Lower leg skin (tissue), 4 donors: ENCODE data around the gene TRPM2. TPM values are rescaled to one million over a fixed set of nuclear protein-coding genes. Genes with fewer than 3 reads are reported as not detected.

Source experiments
- DNase-seq, 2 donors: peaks; one replicate each; pipeline ENCODE4 v3.0.0-alpha.2; 2019; ENCODE audit warnings: low spot score in 2 of 2
- H3K4me3 ChIP-seq: fragments of 200-600 bp; sonication (generic); 2 replicates; pipeline ENCODE4 v1.5.1; 2017; ENCODE audit warnings: mild to moderate bottlenecking, low read depth; ENCODE audit not compliant: poor library complexity, severe bottlenecking
- POLR2A ChIP-seq, 2 donors: fragments of 450-650 bp; IDR thresholded peaks; one replicate each; pipeline ENCODE4 v1.6.1; 2016 to 2017; ENCODE audit warnings: antibody characterized with exemption in 2 of 2, mild to moderate bottlenecking in 1 of 2, moderate library complexity in 1 of 2
- WGBS, 2 donors: methylation state at CpG; one replicate each; pipeline ENCODE4 v1.1.5; 2018; 5-methylcytosine and 5-hydroxymethylcytosine counted together
- intact Hi-C: fragments of 100-400 bp; cut with DNase I; formaldehyde crosslinking; loops from one replicate; pipeline ENCODE4 v1.15.0; 2023; ENCODE audit warnings: low total_unique reads
- total RNA-seq, 4 donors: library from RNA; depleted of rRNA; stranded (reverse); fragments of >200 nt; gene quantifications; one replicate each; pipeline ENCODE4 v1.1.0, GENCODE V29; 2016
- TF ChIP-seq, protein P1 (sequence below), 3 donors: fragments of 450-650 bp; IDR thresholded peaks; one replicate each; pipeline ENCODE4 v1.5.1; 2016; ENCODE audit warnings: antibody characterized with exemption in 3 of 3, mild to moderate bottlenecking in 3 of 3, moderate library complexity in 2 of 3

The TRPM2 gene
- total RNA-seq, 4 donors from 2014 or later: 1.9 to 9.4 (median 2.2) TPM

DNA sequence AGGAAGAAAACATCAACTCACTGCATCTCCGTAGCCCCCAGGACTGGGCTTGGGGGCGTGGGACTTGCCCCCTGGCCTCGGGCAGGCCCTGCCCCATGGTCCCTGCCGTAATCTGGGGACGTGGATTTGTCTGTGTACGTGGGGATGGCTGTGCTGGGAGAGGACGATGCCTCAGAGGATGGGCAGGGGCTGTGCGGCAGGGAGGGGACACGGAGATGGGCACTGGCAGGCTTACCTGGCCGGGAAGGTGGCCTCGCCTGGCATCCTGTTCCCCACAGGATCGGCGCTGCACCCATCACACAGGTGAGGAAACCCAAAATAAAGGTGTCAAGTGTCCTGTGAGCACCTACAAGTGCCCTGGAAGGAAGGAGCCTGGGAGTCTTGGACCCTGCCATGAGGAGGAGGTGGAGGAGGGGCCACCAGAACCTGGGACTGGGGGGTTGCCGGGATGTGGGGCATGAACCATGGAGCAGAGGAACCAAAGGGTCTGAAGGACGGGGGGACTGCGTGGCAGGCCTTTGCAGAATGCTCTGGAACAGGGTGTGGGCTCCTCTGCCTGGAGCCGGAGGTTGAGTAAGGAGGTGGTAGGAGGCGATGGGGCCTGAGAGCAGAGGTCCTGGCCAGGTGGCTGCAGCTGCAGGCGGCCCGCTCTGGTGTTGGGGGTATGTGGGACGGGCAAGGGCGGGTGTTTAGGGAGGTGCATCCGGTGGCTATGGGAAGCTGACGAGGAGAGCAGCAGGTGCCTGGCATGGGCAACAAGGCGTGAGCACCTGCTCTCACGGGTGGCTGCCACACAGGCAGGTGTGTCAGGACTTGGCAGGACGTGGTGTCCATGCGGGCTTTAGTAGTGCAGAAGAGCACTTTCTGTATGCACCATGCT is 74.1 kb downstream of the TRPM2 start:
- H3K4me3 ChIP-seq: no peak overlapping the region
- TF ChIP-seq, protein P1, sequence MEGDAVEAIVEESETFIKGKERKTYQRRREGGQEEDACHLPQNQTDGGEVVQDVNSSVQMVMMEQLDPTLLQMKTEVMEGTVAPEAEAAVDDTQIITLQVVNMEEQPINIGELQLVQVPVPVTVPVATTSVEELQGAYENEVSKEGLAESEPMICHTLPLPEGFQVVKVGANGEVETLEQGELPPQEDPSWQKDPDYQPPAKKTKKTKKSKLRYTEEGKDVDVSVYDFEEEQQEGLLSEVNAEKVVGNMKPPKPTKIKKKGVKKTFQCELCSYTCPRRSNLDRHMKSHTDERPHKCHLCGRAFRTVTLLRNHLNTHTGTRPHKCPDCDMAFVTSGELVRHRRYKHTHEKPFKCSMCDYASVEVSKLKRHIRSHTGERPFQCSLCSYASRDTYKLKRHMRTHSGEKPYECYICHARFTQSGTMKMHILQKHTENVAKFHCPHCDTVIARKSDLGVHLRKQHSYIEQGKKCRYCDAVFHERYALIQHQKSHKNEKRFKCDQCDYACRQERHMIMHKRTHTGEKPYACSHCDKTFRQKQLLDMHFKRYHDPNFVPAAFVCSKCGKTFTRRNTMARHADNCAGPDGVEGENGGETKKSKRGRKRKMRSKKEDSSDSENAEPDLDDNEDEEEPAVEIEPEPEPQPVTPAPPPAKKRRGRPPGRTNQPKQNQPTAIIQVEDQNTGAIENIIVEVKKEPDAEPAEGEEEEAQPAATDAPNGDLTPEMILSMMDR (IDR thresholded peaks at IDR 0.05): no peak
- TF ChIP-seq POLR2A (IDR thresholded peaks at IDR 0.05): no peak
- DNase-seq: peak in 1 of 2 donors; percentile 75
- intact Hi-C loops: no loop called here
- WGBS, 2 donors: 85 to 87% methylated on average over 28 of the region's 28 CpGs

DNA sequence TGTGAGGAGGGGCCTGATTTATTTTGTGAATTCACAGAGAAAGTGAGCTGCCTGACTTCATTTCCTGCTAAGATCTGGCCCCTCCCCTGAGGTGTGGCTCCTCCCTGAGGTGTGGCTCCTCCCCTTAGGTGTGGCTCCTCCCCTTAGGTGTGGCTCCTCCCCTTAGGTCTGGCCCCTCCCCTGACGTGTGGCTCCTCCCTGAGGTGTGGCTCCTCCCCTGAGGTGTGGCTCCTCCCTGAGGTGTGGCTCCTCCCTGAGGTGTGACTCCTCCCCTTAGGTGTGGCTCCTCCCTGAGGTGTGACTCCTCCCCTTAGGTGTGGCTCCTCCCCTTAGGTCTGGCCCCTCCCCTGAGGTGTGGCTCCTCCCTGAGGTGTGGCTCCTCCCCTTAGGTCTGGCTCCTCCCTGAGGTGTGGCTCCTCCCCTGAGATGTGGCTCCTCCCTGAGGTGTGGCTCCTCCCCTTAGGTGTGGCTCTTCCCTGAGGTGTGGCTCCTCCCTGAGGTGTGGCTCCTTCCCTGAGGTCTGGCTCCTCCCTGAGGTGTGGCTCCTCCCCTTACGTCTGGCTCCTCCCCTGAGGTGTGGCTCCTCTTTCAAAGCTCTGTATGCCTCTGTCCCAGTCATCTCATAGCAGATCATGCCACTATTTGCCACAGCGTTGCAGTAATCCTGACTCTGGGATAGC is 75.0 kb downstream of the TRPM2 start:
- peak in 1 of 2 donors; percentile 43 for DNase-seq
- no peak for TF ChIP-seq POLR2A (IDR thresholded peaks at IDR 0.05)
- TF ChIP-seq, protein P1 (IDR thresholded peaks at IDR 0.05): no peak
- no peak overlapping the region for H3K4me3 ChIP-seq
- WGBS, 2 donors: 42 to 49% methylated on average over 3 of the region's 3 CpGs
- intact Hi-C loops: no loop called here

DNA sequence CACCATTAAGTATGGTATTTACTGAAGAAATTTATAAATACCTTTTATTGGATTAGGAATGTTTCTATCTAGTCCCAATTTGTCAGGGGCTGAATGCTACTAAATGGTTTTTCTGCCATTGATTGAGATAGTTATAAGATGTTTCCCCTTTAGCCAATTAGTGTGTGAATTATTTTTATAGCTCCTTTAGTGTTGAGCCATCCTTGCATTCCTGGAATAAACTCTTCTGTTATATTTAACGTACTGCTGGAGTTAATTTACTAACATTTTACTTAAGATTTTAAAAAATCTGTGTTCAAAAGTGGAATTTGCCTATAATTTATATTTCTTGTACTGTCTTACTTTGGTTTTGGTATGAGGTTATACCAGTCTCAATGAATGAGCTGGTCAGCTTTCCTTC is 76.5 kb downstream of the TRPM2 start:
- TF ChIP-seq, protein P1 (IDR thresholded peaks at IDR 0.05): no peak
- TF ChIP-seq POLR2A (IDR thresholded peaks at IDR 0.05): no peak
- intact Hi-C loops: no loop called here
- 70 to 78% methylated on average over 1 of the region's 1 CpG for WGBS, 2 donors
- no peak overlapping the region for H3K4me3 ChIP-seq
- DNase-seq: no peak

DNA sequence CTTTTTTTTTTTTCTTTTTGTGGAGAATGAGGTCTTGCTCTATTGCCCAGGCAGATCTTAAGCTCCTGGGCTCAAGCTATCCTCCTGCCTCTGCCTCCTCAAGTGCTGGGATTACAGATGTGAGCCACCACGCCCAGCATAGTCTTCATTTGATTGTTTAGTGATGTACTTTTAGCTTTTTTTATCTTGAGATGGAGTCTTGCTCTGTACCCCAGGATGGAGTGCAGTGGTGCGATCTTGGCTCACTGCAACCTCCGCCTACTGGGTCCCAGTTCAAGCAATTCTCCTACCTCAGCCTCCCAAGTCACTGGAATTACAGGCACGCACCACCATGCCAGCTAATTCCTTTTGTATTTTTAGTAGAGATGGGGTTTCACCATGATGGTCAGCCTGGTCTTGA is 77.9 kb downstream of the TRPM2 start:
- H3K4me3 ChIP-seq: no peak overlapping the region
- intact Hi-C loops: no loop called here
- TF ChIP-seq POLR2A (IDR thresholded peaks at IDR 0.05): no peak
- TF ChIP-seq, protein P1 (IDR thresholded peaks at IDR 0.05): no peak
- WGBS, 2 donors: 89 to 93% methylated on average over 4 of the region's 4 CpGs
- DNase-seq: peak in 1 of 2 donors; percentile 68

DNA sequence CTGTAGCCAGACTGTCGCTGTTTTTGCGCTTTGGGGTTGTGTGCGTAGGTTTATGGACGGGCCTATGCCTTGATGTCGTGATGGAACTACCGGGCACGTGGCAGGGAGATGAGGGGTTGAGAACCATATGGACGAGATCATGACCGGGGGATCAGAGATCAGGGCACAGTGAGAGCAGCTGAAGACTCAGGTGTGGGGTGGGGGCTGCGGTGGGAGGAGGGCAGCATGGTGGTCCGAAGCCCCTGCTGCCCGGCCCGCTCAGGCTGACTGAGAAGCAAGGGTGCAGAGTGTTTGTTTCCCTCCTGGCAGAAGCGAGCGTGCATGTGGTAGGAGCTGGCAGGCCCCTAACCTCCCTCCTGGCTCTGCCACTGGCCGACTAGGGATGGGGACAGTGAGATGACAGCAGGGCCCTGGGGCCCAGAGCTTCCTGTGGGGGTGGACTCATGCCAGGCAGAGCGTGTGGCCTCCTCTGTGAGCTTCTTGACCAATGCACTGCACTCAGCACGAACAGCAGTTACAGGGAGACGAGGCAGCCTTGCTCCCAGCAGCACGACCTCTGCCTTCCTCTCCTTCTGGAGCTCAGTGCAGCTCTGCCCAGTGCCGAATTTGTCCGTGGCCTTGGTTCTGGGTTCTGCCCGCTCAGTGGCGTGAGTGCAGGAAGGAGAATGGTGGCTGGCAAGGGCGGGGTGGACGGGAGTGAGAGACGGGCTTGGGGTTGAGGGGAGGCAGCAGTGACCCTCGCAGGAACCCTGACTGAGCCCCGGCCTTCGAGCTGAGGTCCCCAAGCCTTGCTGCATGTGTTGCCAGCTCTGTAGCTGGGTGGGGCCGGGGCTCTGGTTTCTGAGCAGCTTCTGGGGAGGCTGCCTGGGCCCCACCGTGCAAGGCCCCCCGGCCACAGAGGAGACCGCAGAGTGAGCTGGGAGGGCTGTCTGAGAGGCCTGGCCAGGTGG is 79.7 kb downstream of the TRPM2 start:
- H3K4me3 ChIP-seq: no peak overlapping the region
- intact Hi-C loops: no loop called here
- TF ChIP-seq, protein P1 (IDR thresholded peaks at IDR 0.05): no peak
- TF ChIP-seq POLR2A (IDR thresholded peaks at IDR 0.05): no peak
- WGBS, 2 donors: 87% methylated on average over 31 to 32 of the region's 34 CpGs
- peak in 1 of 2 donors; percentile 80 for DNase-seq
